Hypothalamus (tissue), 51 donors: ENCODE results near the gene JTB.
"Not testable (repeated sequence)": the region's sequence is repeated elsewhere in the genome, so short reads cannot be mapped to it uniquely, and the experiment has no call there.

ENCODE experiments used
- DNase-seq, 51 donors: peaks; one replicate each; lab custom pipeline; 2025; lab: John Stamatoyannopoulos, UW

The JTB gene

GRCh38 chr1:153981735-153982134 is 4.3 kb upstream of the JTB start:
- DNase-seq, result not testable (repeated sequence)

- not testable (repeated sequence) for DNase-seq
These were observed 1.6 kb upstream of the JTB start for GRCh38 chr1:153979091-153979490.

GRCh38 chr1:153978274-153978909 is 918 bp upstream of the JTB start:
- peak in 1 of 51 donors; percentile 63 for DNase-seq

- DNase-seq, result peak in 2 of 51 donors; percentile 6 to 55
These were observed 640 bp downstream of the JTB start for GRCh38 chr1:153976819-153977249.

- DNase-seq, result no peak
These were observed 3.9 kb downstream of the JTB start for GRCh38 chr1:153973525-153973924.

- no peak for DNase-seq
These were observed 4.4 kb downstream of the JTB start for GRCh38 chr1:153973071-153973470.

GRCh38 chr1:153970346-153970745 is 7.1 kb downstream of the JTB start:
- DNase-seq, result no peak

- DNase-seq, result no peak
These were observed 8.5 kb downstream of the JTB start for GRCh38 chr1:153968972-153969371.

- no peak for DNase-seq
These were observed 9.1 kb downstream of the JTB start for GRCh38 chr1:153968408-153968807.

GRCh38 chr1:153968000-153968363 is 9.5 kb downstream of the JTB start:
- DNase-seq, result peak in 2 of 51 donors; percentile 45 to 73

- peak; percentile 57 to 96 (median 87) for DNase-seq
These were observed 10.1 kb downstream of the JTB start, which contains the start of gene CREB3L4 for GRCh38 chr1:153967107-153967999. CREB3L4 (plus strand) TSS chr1:153967902; CDS start chr1:153968526, 624 bp downstream.

- DNase-seq, result peak in 5 of 51 donors; percentile 32 to 52 (median 38)
These were observed 13.6 kb downstream of the JTB start for GRCh38 chr1:153963850-153964331.

GRCh38 chr1:153963030-153963849 is 14.2 kb downstream of the JTB start, which contains the start of gene SLC39A1:
SLC39A1 (minus strand) TSS chr1:153963537; CDS start chr1:153962715, 822 bp downstream.
- peak; percentile 43 to 99 (median 95) for DNase-seq

- peak in 4 of 51 donors; percentile 17 to 29 (median 23) for DNase-seq
These were observed 15.1 kb downstream of the JTB start for GRCh38 chr1:153962088-153963029.

GRCh38 chr1:153961421-153961820 is 16.1 kb downstream of the JTB start:
- DNase-seq, result no peak

GRCh38 chr1:153960206-153960605 is 17.3 kb downstream of the JTB start:
- DNase-seq, result no peak

GRCh38 chr1:153959454-153959853 is 18.0 kb downstream of the JTB start:
- no peak for DNase-seq

- DNase-seq, result no peak
These were observed 18.6 kb downstream of the JTB start for GRCh38 chr1:153958961-153959260.

- DNase-seq, result peak; percentile 66 to 99 (median 97)
These were observed 19.1 kb downstream of the JTB start, which contains the start of gene CRTC2 for GRCh38 chr1:153958111-153958960. CRTC2 (minus strand) TSS chr1:153958612; CDS start chr1:153958497, 115 bp downstream.
